H1 (cell line): ENCODE measurements around the gene TMBIM1. TPM values are rescaled to one million over a fixed set of nuclear protein-coding genes. Genes with fewer than 3 reads are reported as not detected.

ENCODE experiments used
- CTCF ChIA-PET: fragments of 300-600 bp; sonication (Branson Sonifier 250); formaldehyde crosslinking; loops from one replicate; lab custom pipeline; 2021; ENCODE audit not compliant: partially characterized antibody; lab: Charles Lee
- POLR2A ChIA-PET: fragments of 300-600 bp; sonication (Branson Sonifier 250); formaldehyde crosslinking; loops from one replicate; lab custom pipeline; 2021; ENCODE audit warnings: inconsistent platforms; ENCODE audit not compliant: partially characterized antibody; lab: Charles Lee
- DNase-seq, 2 experiments: peaks; one replicate each; pipeline versions ENCODE4 v3.0.0 to v3.0.0-alpha.2; 2010 to 2022; ENCODE audit warnings: low spot score in 2 of 2, low read depth in 1 of 2, mixed read lengths in 1 of 2
- FAIRE-seq: peaks from 2 replicates; lab custom pipeline; 2011; peaks lifted over from hg19 to GRCh38; lab: Jason Lieb, UNC
- H2AFZ ChIP-seq: 2 replicates; pipeline ENCODE4 v1.8.1; 2012; ENCODE audit warnings: low read length, inconsistent platforms
- H2AK5ac ChIP-seq: 2 replicates; pipeline ENCODE4 v1.6.1; 2013; ENCODE audit warnings: low read depth, low read length
- H2BK120ac ChIP-seq: replicated peaks from 2 replicates; pipeline ENCODE3; 2013; ENCODE audit warnings: low read depth, low read length, inconsistent platforms
- H2BK12ac ChIP-seq: 2 replicates; pipeline ENCODE4 v1.6.1; 2013; ENCODE audit warnings: low read depth, low read length
- H2BK15ac ChIP-seq: 2 replicates; pipeline ENCODE4 v1.6.1; 2013; ENCODE audit warnings: low read length
- H2BK20ac ChIP-seq: 2 replicates; pipeline ENCODE4 v1.6.1; 2013; ENCODE audit warnings: low read length
- H2BK5ac ChIP-seq: 2 replicates; pipeline ENCODE4 v1.6.1; 2013; ENCODE audit warnings: low read depth, low read length
- H3K14ac ChIP-seq: 2 replicates; pipeline ENCODE4 v1.6.1; 2013; ENCODE audit warnings: inconsistent platforms; ENCODE audit not compliant: insufficient read length
- H3K18ac ChIP-seq: 2 replicates; pipeline ENCODE4 v1.6.1; 2013; ENCODE audit warnings: low read length; ENCODE audit errors: extremely low read depth
- H3K23ac ChIP-seq: 2 replicates; pipeline ENCODE4 v1.6.1; 2013; ENCODE audit warnings: inconsistent platforms; ENCODE audit not compliant: insufficient read length
- H3K23me2 ChIP-seq: 2 replicates; pipeline ENCODE4 v1.6.1; 2013; ENCODE audit warnings: low read depth, low read length
- H3K27ac ChIP-seq: 2 replicates; pipeline ENCODE4 v1.6.1; 2011; ENCODE audit warnings: low read depth, low read length, inconsistent platforms
- H3K27me3 ChIP-seq, 4 experiments: replicated peaks in 1 of 4; 1 replicate in 1 of 4; 2 replicates in 3 of 4; pipeline versions ENCODE4 v1.6.1 to v1.8.1; 2011 to 2013; ENCODE audit warnings: low read length in 3 of 4, mild to moderate bottlenecking in 3 of 4, inconsistent platforms in 2 of 4, mixed read lengths in 2 of 4, moderate library complexity in 1 of 4; ENCODE audit not compliant: control insufficient read depth in 3 of 4, insufficient read depth in 3 of 4; ENCODE audit errors: extremely low read depth in 1 of 4
- H3K36me3 ChIP-seq, 4 experiments: 2 replicates each; pipeline versions ENCODE4 v1.6.1 to v1.8.1; 2011 to 2013; ENCODE audit warnings: mild to moderate bottlenecking in 4 of 4, low read length in 3 of 4, moderate library complexity in 2 of 4, control low read depth in 1 of 4, inconsistent platforms in 1 of 4; ENCODE audit not compliant: insufficient read depth in 4 of 4, control insufficient read depth in 2 of 4
- H3K4ac ChIP-seq: replicated peaks from 2 replicates; pipeline ENCODE3; 2013; ENCODE audit warnings: low read length, low read depth, mixed read lengths, inconsistent platforms; ENCODE audit not compliant: insufficient read length
- H3K4me1 ChIP-seq, 4 experiments: replicated peaks in 1 of 4; 1 replicate in 1 of 4; 2 replicates in 3 of 4; pipeline versions ENCODE4 v1.6.1 to v1.8.1; 2011 to 2013; ENCODE audit warnings: low read length in 3 of 4, inconsistent platforms in 2 of 4, mixed read lengths in 1 of 4; ENCODE audit not compliant: insufficient read depth in 4 of 4, control insufficient read depth in 3 of 4
- H3K4me2 ChIP-seq, 2 experiments: 2 replicates each; pipeline versions ENCODE4 v1.6.1 to v1.8.1; 2011 to 2013; ENCODE audit warnings: low read depth in 2 of 2, low read length in 2 of 2, control low read depth in 1 of 2, inconsistent platforms in 1 of 2, mild to moderate bottlenecking in 1 of 2; ENCODE audit not compliant: insufficient read depth in 1 of 2
- H3K4me3 ChIP-seq, 4 experiments: fragments of 200-600, 300-600 bp in 1 of 4; sonication (generic), shearing (Covaris generic), sonication (Bioruptor Twin) in 1 of 4; 2 replicates each; pipeline versions ENCODE4 v1.5.1 to v1.8.1; 2011 to 2016; ENCODE audit warnings: low read length in 4 of 4, low read depth in 3 of 4, control low read depth in 2 of 4, inconsistent platforms in 2 of 4, mild to moderate bottlenecking in 2 of 4, mixed read lengths in 1 of 4, moderate library complexity in 1 of 4; ENCODE audit not compliant: insufficient read depth in 2 of 4; ENCODE audit errors: extremely low read depth in 1 of 4
- H3K56ac ChIP-seq: replicated peaks from 2 replicates; pipeline ENCODE3; 2013; ENCODE audit warnings: low read depth, mild to moderate bottlenecking, mixed read lengths, low read length, inconsistent platforms; ENCODE audit not compliant: insufficient read length
- H3K79me1 ChIP-seq: 2 replicates; pipeline ENCODE4 v1.6.1; 2013; ENCODE audit warnings: low read depth, low read length, control low read depth
- H3K79me2 ChIP-seq, 2 experiments: 2 replicates each; pipeline versions ENCODE4 v1.6.1 to v1.8.1; 2012 to 2013; ENCODE audit warnings: low read length in 2 of 2, mild to moderate bottlenecking in 2 of 2, inconsistent platforms in 1 of 2; ENCODE audit not compliant: insufficient read depth in 2 of 2, control insufficient read depth in 1 of 2
- H3K9ac ChIP-seq, 4 experiments: replicated peaks in 1 of 4; 1 replicate in 1 of 4; 2 replicates in 3 of 4; pipeline versions ENCODE4 v1.6.1 to v1.8.1; 2011 to 2013; ENCODE audit warnings: low read depth in 3 of 4, low read length in 3 of 4, control low read depth in 2 of 4, mild to moderate bottlenecking in 2 of 4, moderate library complexity in 2 of 4, inconsistent platforms in 1 of 4; ENCODE audit errors: extremely low read depth in 1 of 4
- H3K9me3 ChIP-seq, 2 experiments: 2 replicates each; pipeline versions ENCODE4 v1.6.1 to v1.8.1; 2012 to 2013; ENCODE audit warnings: mild to moderate bottlenecking in 2 of 2, moderate library complexity in 2 of 2, control low read depth in 1 of 2, inconsistent platforms in 1 of 2, low read depth in 1 of 2, low read length in 1 of 2, mixed read lengths in 1 of 2; ENCODE audit not compliant: insufficient read depth in 2 of 2
- H4K20me1 ChIP-seq, 2 experiments: replicated peaks in 1 of 2; 2 replicates each; pipeline versions ENCODE3 to v1.8.1; 2011 to 2013; ENCODE audit warnings: inconsistent platforms in 2 of 2, low read length in 2 of 2, mild to moderate bottlenecking in 1 of 2; ENCODE audit not compliant: insufficient read depth in 2 of 2, control insufficient read depth in 1 of 2
- H4K5ac ChIP-seq: 2 replicates; pipeline ENCODE4 v1.6.1; 2013; ENCODE audit warnings: low read length, low read depth, mixed read lengths, inconsistent platforms; ENCODE audit not compliant: insufficient read length
- H4K8ac ChIP-seq: 2 replicates; pipeline ENCODE4 v1.8.0; 2013; ENCODE audit warnings: mild to moderate bottlenecking, moderate library complexity, low read length, inconsistent platforms; ENCODE audit not compliant: insufficient read depth; ENCODE audit errors: extremely low read depth
- H4K91ac ChIP-seq: replicated peaks from 2 replicates; pipeline ENCODE3; 2013; ENCODE audit warnings: low read length, mixed read lengths, inconsistent platforms; ENCODE audit not compliant: insufficient read length
- CEBPB ChIP-seq: IDR thresholded peaks from 2 replicates; pipeline ENCODE4 v1.6.1; 2012; ENCODE audit warnings: low read depth, low read length
- CHD1 ChIP-seq: IDR thresholded peaks from 2 replicates; pipeline ENCODE4 v1.6.1; 2012; ENCODE audit warnings: low read depth, low read length, improper control_type of control experiment
- CHD2 ChIP-seq: IDR thresholded peaks from 2 replicates; pipeline ENCODE4 v1.6.1; 2012; ENCODE audit warnings: low read length, improper control_type of control experiment
- CTBP2 ChIP-seq: IDR thresholded peaks from 2 replicates; pipeline ENCODE4 v1.7.0; 2011; ENCODE audit warnings: borderline replicate concordance, mild to moderate bottlenecking, moderate library complexity, mixed read lengths, low read length; ENCODE audit not compliant: insufficient read depth, insufficient read length
- EZH2 ChIP-seq: fragments of 200-600 bp; sonication (generic); IDR thresholded peaks from 2 replicates; pipeline ENCODE4 v1.7.1; 2012; ENCODE audit warnings: low read depth, mild to moderate bottlenecking, moderate library complexity, low read length, inconsistent platforms; ENCODE audit not compliant: severe bottlenecking
- FOSL1 ChIP-seq: IDR thresholded peaks from 2 replicates; pipeline ENCODE4 v1.6.1; 2011; ENCODE audit warnings: mild to moderate bottlenecking, low read depth, low read length, moderate library complexity; ENCODE audit not compliant: insufficient read depth
- GTF2F1 ChIP-seq: IDR thresholded peaks from 2 replicates; pipeline ENCODE4 v1.6.1; 2012; ENCODE audit warnings: low read depth, low read length, improper control_type of control experiment, borderline replicate concordance
- JUN ChIP-seq: IDR thresholded peaks from 2 replicates; pipeline ENCODE4 v1.6.1; 2011; ENCODE audit warnings: low read depth, mild to moderate bottlenecking, improper control_type of control experiment, low read length
- SIX5 ChIP-seq: IDR thresholded peaks from 2 replicates; pipeline ENCODE4 v1.6.1; 2011; ENCODE audit warnings: mild to moderate bottlenecking, low read depth, low read length
- TCF12 ChIP-seq: IDR thresholded peaks from 2 replicates; pipeline ENCODE4 v1.6.1; 2011; ENCODE audit warnings: low read depth, mild to moderate bottlenecking, low read length
- WGBS, 2 experiments: shearing (Covaris generic) in 1 of 2; methylation state at CpG; one replicate each; pipeline versions ENCODE4 v1.1.6 to v1.1.7; 2013 to 2015; ENCODE audit warnings: low lambda C conversion rate in 2 of 2, mixed read lengths in 2 of 2, inconsistent platforms in 1 of 2, low coverage in 1 of 2, missing lambda C conversion rate in 1 of 2; ENCODE audit not compliant: insufficient replicate concordance in 2 of 2, insufficient coverage in 1 of 2, insufficient read length in 1 of 2; ENCODE audit errors: extremely low coverage in 1 of 2, missing lambda C conversion rate in 1 of 2; 5-methylcytosine and 5-hydroxymethylcytosine counted together
- polyA plus RNA-seq, 7 experiments: library from polyadenylated mRNA; depleted of rRNA in 3 of 7; stranded (reverse) in 5 of 7; unstranded in 2 of 7; fragments of >200 nt in 5 of 7; fragments of 200-250 nt in 2 of 7; gene quantifications; 1 replicate in 5 of 7; 2 replicates in 1 of 7; 4 replicates in 1 of 7; pipeline versions ENCODE4 v1.2.1 to v1.2.3, GENCODE V29; 2011 to 2013; ENCODE audit warnings: missing spikeins in 2 of 7, mixed read lengths in 2 of 7
- total RNA-seq: library from RNA; stranded (reverse); fragmentation: NEBNext Ultra II Directional; extraction: Animal tissue kit (Norgen Biotek cat#: 25700); gene quantifications from 2 replicates; pipeline ENCODE4 v1.2.1, GENCODE V29; 2021

The TMBIM1 gene
- total and polyA plus RNA-seq, 2 of the 8 experiments (the other 6 are each of a cell fraction or from before 2014, with no cell fraction given), result 22.1 to 36.8 TPM

DNA sequence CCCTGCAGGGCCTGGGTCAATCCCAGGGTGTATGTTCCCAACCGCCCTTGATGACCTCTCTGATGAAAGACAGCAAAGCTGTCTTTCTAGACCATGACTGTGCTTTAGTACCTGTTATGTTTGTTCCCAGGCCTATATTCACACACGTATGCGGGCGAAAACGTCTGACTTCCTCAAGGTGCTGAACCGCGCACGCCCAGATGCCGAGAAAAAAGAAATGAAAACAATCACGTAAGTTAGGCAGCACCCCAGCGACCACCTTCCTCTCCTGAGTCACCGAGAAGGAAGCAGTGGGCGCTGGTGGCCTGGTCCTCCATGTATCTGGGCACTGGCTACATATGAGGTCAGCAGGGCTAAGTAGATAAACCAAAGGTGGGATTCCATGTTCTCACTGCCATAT is 42.6 kb downstream of the TMBIM1 start:
- no peaks in the 10 kb centered on the region for H3K23me2 ChIP-seq
- H3K36me3 ChIP-seq, result peaks cover 47 to 95% (median 80%) of the 10 kb centered on the region in 4 experiments
- H3K79me1 ChIP-seq, result no peaks in the 10 kb centered on the region
- peaks cover 0 to 2% of the 10 kb centered on the region in 2 experiments for H4K20me1 ChIP-seq
- no peak overlapping the region for H2BK12ac ChIP-seq
- no peaks in the 10 kb centered on the region for H3K9me3 ChIP-seq
- no peak overlapping the region for H3K18ac ChIP-seq
- no peak overlapping the region for H4K5ac ChIP-seq
- H2AFZ ChIP-seq, result no peak overlapping the region
- H3K4me1 ChIP-seq, result no peaks in the 10 kb centered on the region
- no peak overlapping the region for H3K9ac ChIP-seq
- H3K23ac ChIP-seq, result no peak overlapping the region
- no peak overlapping the region for H4K91ac ChIP-seq
- WGBS, 2 experiments, result 94% methylated on average over 13 of the region's 13 CpGs; no CpG with 5 or more reads in 1 of the 2 experiments
- H2AK5ac ChIP-seq, result no peak overlapping the region
- H2BK120ac ChIP-seq, result no peak overlapping the region
- H3K4me2 ChIP-seq, result no peak overlapping the region
- no peak overlapping the region for H3K14ac ChIP-seq
- H3K4me3 ChIP-seq, result no peak overlapping the region
- H3K56ac ChIP-seq, result no peak overlapping the region
- CTCF ChIA-PET, result no interaction called here
- H2BK20ac ChIP-seq, result no peak overlapping the region
- POLR2A ChIA-PET, result interaction anchor here (0.7 to 1.0 kb wide), 2 partner anchors 12 to 119 kb away, joined by 3 read pairs; no protein-coding TSS in a partner anchor
- H2BK5ac ChIP-seq, result no peak overlapping the region
- H3K27me3 ChIP-seq, result no peaks in the 10 kb centered on the region
- DNase-seq (no peak), FAIRE-seq (no peak)
- no peak overlapping the region for H3K27ac ChIP-seq
- H3K4ac ChIP-seq, result no peak overlapping the region
- no peaks in the 10 kb centered on the region for H3K79me2 ChIP-seq
- no peak overlapping the region for H2BK15ac ChIP-seq
- H4K8ac ChIP-seq, result no peak overlapping the region
- TF ChIP-seq EZH2 (no peak), CEBPB (no peak), CHD1 (no peak), CHD2 (no peak), FOSL1 (no peak), CTBP2 (no peak), TCF12 (no peak), SIX5 (no peak), JUN (no peak), GTF2F1 (no peak)
